Vagina (tissue), 2 donors: ENCODE data around the gene ZNF384. TPM values are rescaled to one million over a fixed set of nuclear protein-coding genes. Genes with fewer than 3 reads are reported as not detected.

Experiments
- DNase-seq, 2 donors: peaks; one replicate each; pipeline ENCODE4 v3.0.0-alpha.2; 2017; ENCODE audit errors: extremely low spot score in 2 of 2
- H3K27ac ChIP-seq: fragments of 200-600 bp; sonication (generic); one replicate; pipeline ENCODE4 v1.5.1; 2019
- H3K27me3 ChIP-seq: fragments of 200-600 bp; sonication (generic); one replicate; pipeline ENCODE4 v1.5.1; 2019
- H3K36me3 ChIP-seq, 2 donors: fragments of 200-600 bp; sonication (generic); one replicate each; pipeline ENCODE4 v1.5.1; 2017 to 2019
- H3K4me1 ChIP-seq: fragments of 200-600 bp; sonication (generic); one replicate; pipeline ENCODE4 v1.5.1; 2019
- H3K4me3 ChIP-seq, 2 donors: fragments of 200-600 bp; sonication (generic); 1 replicate in 1 of 2; 2 replicates in 1 of 2; pipeline ENCODE4 v1.5.1; 2016 to 2019
- H3K9me3 ChIP-seq: fragments of 200-600 bp; sonication (generic); one replicate; pipeline ENCODE4 v1.5.1; 2019
- CTCF ChIP-seq, 3 experiments: fragments of 450-650 bp in 2 of 3; fragments of 200-600 bp in 1 of 3; sonication (generic) in 1 of 3; IDR thresholded peaks; one replicate each; pipeline ENCODE4 v1.5.1; 2017 to 2019; ENCODE audit warnings: antibody characterized with exemption in 3 of 3, mild to moderate bottlenecking in 2 of 3, moderate library complexity in 2 of 3
- POLR2A ChIP-seq, 2 donors: fragments of 450-650 bp; IDR thresholded peaks; one replicate each; pipeline ENCODE4 v1.6.1; 2017; ENCODE audit warnings: antibody characterized with exemption in 2 of 2, mild to moderate bottlenecking in 2 of 2, moderate library complexity in 2 of 2
- POLR2AphosphoS5 ChIP-seq, 2 donors: sonication (generic); formaldehyde crosslinking; IDR thresholded peaks; one replicate each; pipeline ENCODE4 v1.9.0; 2017; ENCODE audit warnings: antibody characterized with exemption in 2 of 2, mild to moderate bottlenecking in 2 of 2, low read depth in 1 of 2; ENCODE audit not compliant: insufficient read depth in 1 of 2
- intact Hi-C: fragments of 100-400 bp; cut with DNase I; formaldehyde crosslinking; loops from one replicate; pipeline ENCODE4 v1.15.1; 2023
- total RNA-seq: library from RNA; depleted of rRNA; stranded (reverse); fragments of >200 nt; gene quantifications from one replicate; pipeline ENCODE4 v1.2.3, GENCODE V29; 2016

ZNF384 gene
- total RNA-seq, 1 donor from 2014 or later = 31.9 TPM

- H3K36me3 ChIP-seq = peaks cover 0 to 77% of the 10 kb centered on the region in 2 donors
- no peaks in the 10 kb centered on the region for H3K27me3 ChIP-seq
- no peak for DNase-seq
- no peak for TF ChIP-seq CTCF (IDR thresholded peaks at IDR 0.05)
- TF ChIP-seq POLR2AphosphoS5 (IDR thresholded peaks at IDR 0.05; ENCODE audit: insufficient read depth in 1 of 2, low read depth in 1 of 2) = no peak
- TF ChIP-seq POLR2A (IDR thresholded peaks at IDR 0.05) = no peak
- intact Hi-C loops = no loop called here
- H3K4me1 ChIP-seq = peaks cover 5% of the 10 kb centered on the region
- no peak overlapping the region for H3K27ac ChIP-seq
- H3K9me3 ChIP-seq = no peaks in the 10 kb centered on the region
- no peak overlapping the region for H3K4me3 ChIP-seq
Measured at GRCh38 chr12:6653342-6653741, 35.8 kb downstream of the ZNF384 start.

DNA sequence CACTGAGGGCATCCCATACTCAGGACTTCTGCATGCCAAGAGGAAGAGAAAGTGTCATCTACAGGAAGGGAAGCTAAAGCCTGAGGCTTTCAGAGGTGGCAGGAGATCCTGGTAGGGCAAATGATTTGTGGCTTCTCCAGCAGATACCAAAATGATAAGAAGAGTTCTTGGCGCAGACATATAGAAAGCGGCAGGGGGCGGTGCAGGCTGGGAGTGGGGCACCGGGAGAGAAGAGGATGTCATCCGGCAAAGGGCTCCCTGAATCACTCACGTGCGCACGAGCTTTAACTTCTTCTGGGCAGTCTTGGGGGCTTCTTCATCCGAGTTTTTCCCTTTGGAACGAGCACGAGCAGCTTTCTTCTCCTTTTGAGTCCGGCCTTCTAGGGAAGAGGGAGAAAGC, 36.8 kb downstream of the ZNF384 start:
- intact Hi-C loops = no loop called here
- Histone ChIP-seq H3K36me3 (peaks cover 0 to 70% of the 10 kb centered on the region in 2 donors), H3K27ac (no peak overlapping the region), H3K9me3 (no peaks in the 10 kb centered on the region), H3K4me3 (no peak overlapping the region), H3K27me3 (no peaks in the 10 kb centered on the region), H3K4me1 (peaks cover 5% of the 10 kb centered on the region)
- no peak for TF ChIP-seq CTCF (IDR thresholded peaks at IDR 0.05)
- DNase-seq = no peak

- Histone ChIP-seq H3K9me3 (no peaks in the 10 kb centered on the region), H3K4me1 (peaks cover 12% of the 10 kb centered on the region), H3K27ac (no peak overlapping the region), H3K4me3 (no peak overlapping the region), H3K36me3 (peaks cover 0 to 58% of the 10 kb centered on the region in 2 donors), H3K27me3 (no peaks in the 10 kb centered on the region)
- no peak for DNase-seq
- intact Hi-C loops = no loop called here
- no peak for TF ChIP-seq CTCF (IDR thresholded peaks at IDR 0.05)
- no peak for TF ChIP-seq POLR2AphosphoS5 (IDR thresholded peaks at IDR 0.05; ENCODE audit: insufficient read depth in 1 of 2, low read depth in 1 of 2)
- no peak for TF ChIP-seq POLR2A (IDR thresholded peaks at IDR 0.05)
Measured at GRCh38 chr12:6650832-6651231, 38.3 kb downstream of the ZNF384 start.

DNA sequence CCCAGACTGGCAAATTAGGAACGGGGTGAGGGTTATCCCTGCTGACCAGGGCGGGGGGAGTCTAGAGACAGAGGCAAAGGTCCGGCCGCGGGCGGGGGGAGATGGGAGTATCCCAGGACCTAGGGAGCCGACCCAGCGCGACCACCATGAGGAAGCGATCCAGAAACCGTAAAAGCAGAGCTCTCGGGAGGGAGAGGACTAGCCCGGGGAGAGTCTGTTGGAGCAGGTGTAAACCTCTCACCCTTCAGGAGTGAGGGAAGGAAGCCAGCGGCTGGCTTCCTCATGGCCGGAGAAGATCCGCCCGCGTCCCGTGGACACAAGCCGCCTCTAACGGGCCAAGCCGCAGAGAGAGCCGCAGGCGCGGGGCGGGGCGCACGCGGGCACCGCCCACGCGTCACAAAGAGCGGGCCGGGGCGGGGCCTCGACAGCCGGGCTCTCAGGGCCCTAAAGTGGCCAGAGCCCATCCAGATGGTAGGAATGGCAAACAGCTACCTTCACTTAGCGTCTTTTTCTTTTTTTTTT, 42.0 kb downstream of the ZNF384 start, which contains the start of gene ACRBP:
Gene ACRBP (minus strand): TSS at position 350 of the 522 bp plus-strand sequence. CDS start 66 bp downstream, at position 284.
- peak in 1 of 2 donors; percentile 56 for TF ChIP-seq POLR2AphosphoS5 (IDR thresholded peaks at IDR 0.05; ENCODE audit: insufficient read depth in 1 of 2, low read depth in 1 of 2)
- no peak for TF ChIP-seq CTCF (IDR thresholded peaks at IDR 0.05)
- Histone ChIP-seq H3K9me3 (no peaks in the 10 kb centered on the region), H3K4me1 (peaks cover 12% of the 10 kb centered on the region), H3K36me3 (peaks cover 0 to 27% of the 10 kb centered on the region in 2 donors), H3K27me3 (no peaks in the 10 kb centered on the region), H3K27ac (no peak within 1 kb of the TSS), H3K4me3 (peak within 1 kb of the TSS; percentile 43 to 45)
- no peak for DNase-seq
- intact Hi-C loops = no loop called here

DNA sequence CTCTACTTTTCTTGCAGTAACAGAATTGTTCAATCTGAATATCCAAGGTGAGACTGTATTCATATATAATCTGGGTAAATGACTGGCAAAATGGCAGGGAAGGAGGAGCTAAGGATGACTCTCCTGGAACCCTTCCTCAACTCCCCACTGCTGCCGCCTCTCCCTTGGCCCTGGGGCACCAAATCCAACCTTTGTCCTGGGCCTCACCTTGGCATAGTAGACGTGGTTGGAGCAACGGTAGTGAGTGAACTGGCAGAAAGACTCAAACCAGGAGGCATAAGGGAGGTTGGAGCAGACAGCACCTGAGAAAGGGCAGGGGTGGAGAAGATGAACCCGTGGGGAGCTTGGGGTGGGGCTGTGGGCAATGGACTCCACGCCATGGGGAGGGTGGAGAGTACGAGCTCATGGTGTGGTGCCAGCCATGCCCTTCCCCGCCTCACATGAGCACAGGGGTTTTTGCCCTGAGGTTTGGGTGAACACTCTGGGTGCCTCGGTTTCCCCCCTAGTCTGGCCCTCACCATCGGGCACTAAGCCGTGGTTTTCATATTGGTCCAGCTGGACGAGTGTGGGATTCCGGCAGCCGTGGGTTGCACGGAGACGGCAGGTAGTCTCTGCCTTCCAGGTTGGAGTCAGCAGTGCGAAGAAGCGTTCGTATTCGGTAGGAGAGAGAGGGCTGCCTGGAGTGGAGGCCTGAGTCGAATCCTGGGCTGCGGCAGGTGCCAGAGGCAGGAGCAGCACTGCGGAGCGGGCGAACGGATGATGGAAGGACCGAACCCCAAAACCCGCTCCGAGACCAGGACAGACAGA, 42.7 kb downstream of the ZNF384 start:
- Histone ChIP-seq H3K27ac (no peak overlapping the region), H3K9me3 (no peaks in the 10 kb centered on the region), H3K4me1 (peaks cover 12% of the 10 kb centered on the region), H3K4me3 (peak overlapping the region; percentile 43 to 45), H3K36me3 (peaks cover 0 to 20% of the 10 kb centered on the region in 2 donors), H3K27me3 (no peaks in the 10 kb centered on the region)
- no peak for TF ChIP-seq CTCF (IDR thresholded peaks at IDR 0.05)
- TF ChIP-seq POLR2AphosphoS5 (IDR thresholded peaks at IDR 0.05; ENCODE audit: insufficient read depth in 1 of 2, low read depth in 1 of 2) = no peak
- TF ChIP-seq POLR2A (IDR thresholded peaks at IDR 0.05) = no peak
- no peak for DNase-seq
- intact Hi-C loops = no loop called here
